HFFc6 (cell line): ENCODE measurements around the gene CDPF1. TPM values are rescaled to one million over a fixed set of nuclear protein-coding genes. Genes with fewer than 3 reads are reported as not detected.

Experiments
- DNase-seq: peaks from one replicate; pipeline ENCODE4 v3.0.0-alpha.2; 2018
- H3K27ac Mint-ChIP-seq: 2 replicates; pipeline ENCODE4 v1.8.0; 2020; ENCODE audit warnings: mild to moderate bottlenecking, mixed read lengths
- H3K27me3 Mint-ChIP-seq: 2 replicates; pipeline ENCODE4 v1.8.0; 2021; ENCODE audit warnings: mild to moderate bottlenecking, moderate library complexity, mixed read lengths; ENCODE audit not compliant: insufficient read depth
- H3K36me3 Mint-ChIP-seq: 2 replicates; pipeline ENCODE4 v1.8.0; 2021; ENCODE audit warnings: low read depth, mixed read lengths
- H3K4me1 Mint-ChIP-seq: 2 replicates; pipeline ENCODE4 v1.8.0; 2020; ENCODE audit warnings: low read depth, mixed read lengths
- H3K4me3 Mint-ChIP-seq: 2 replicates; pipeline ENCODE4 v1.8.0; 2020; ENCODE audit warnings: mild to moderate bottlenecking, moderate library complexity, mixed read lengths
- H3K9me3 Mint-ChIP-seq: 2 replicates; pipeline ENCODE4 v1.8.0; 2020; ENCODE audit warnings: mild to moderate bottlenecking, mixed read lengths
- total RNA-seq, 6 experiments: library from RNA; stranded (reverse); fragmentation: NEBNext Ultra II Directional; extraction: Animal tissue kit (Norgen Biotek cat#: 25700); gene quantifications; 2 replicates in 1 of 6; 3 replicates in 5 of 6; pipeline ENCODE4 v1.2.3, GENCODE V29; 2021
- TF ChIP-seq, protein P1 (sequence below): fragments of 200-600 bp; sonication (generic); IDR thresholded peaks from 2 replicates; pipeline ENCODE4 v1.5.0; 2021; ENCODE audit warnings: antibody characterized with exemption, mild to moderate bottlenecking

CDPF1 gene
- total RNA-seq, 6 experiments from 2014 or later: 6.4 to 9.3 (median 7.6) TPM

DNA sequence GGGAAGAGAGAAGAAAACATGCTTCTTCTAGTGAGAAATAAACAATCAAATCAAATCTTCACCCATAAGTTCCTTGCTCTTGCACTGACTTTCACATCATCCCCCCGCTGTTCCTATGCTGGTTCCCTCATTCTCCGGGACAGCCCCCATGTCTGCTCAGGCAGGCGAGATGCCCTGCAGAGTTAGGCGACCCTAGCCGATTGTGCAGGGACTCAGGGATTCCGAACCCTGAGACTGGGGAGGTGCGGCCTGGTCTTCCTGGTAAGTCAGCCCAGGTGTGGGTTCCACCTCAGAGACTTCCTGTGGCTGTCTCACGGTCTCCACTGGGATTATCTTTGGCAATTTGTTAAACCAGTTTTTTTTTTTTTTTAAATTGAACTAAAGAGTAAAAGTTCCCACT, 24.3 kb upstream of the CDPF1 start:
- no peaks in the 10 kb centered on the region for H3K9me3 Mint-ChIP-seq
- peaks cover 23% of the 10 kb centered on the region for H3K36me3 Mint-ChIP-seq
- H3K27ac Mint-ChIP-seq: no peak overlapping the region
- H3K4me3 Mint-ChIP-seq: no peak overlapping the region
- peaks cover 9% of the 10 kb centered on the region for H3K4me1 Mint-ChIP-seq
- TF ChIP-seq, protein P1, sequence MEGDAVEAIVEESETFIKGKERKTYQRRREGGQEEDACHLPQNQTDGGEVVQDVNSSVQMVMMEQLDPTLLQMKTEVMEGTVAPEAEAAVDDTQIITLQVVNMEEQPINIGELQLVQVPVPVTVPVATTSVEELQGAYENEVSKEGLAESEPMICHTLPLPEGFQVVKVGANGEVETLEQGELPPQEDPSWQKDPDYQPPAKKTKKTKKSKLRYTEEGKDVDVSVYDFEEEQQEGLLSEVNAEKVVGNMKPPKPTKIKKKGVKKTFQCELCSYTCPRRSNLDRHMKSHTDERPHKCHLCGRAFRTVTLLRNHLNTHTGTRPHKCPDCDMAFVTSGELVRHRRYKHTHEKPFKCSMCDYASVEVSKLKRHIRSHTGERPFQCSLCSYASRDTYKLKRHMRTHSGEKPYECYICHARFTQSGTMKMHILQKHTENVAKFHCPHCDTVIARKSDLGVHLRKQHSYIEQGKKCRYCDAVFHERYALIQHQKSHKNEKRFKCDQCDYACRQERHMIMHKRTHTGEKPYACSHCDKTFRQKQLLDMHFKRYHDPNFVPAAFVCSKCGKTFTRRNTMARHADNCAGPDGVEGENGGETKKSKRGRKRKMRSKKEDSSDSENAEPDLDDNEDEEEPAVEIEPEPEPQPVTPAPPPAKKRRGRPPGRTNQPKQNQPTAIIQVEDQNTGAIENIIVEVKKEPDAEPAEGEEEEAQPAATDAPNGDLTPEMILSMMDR: no peak
- no peak for DNase-seq
- peaks cover 2% of the 10 kb centered on the region for H3K27me3 Mint-ChIP-seq

DNA sequence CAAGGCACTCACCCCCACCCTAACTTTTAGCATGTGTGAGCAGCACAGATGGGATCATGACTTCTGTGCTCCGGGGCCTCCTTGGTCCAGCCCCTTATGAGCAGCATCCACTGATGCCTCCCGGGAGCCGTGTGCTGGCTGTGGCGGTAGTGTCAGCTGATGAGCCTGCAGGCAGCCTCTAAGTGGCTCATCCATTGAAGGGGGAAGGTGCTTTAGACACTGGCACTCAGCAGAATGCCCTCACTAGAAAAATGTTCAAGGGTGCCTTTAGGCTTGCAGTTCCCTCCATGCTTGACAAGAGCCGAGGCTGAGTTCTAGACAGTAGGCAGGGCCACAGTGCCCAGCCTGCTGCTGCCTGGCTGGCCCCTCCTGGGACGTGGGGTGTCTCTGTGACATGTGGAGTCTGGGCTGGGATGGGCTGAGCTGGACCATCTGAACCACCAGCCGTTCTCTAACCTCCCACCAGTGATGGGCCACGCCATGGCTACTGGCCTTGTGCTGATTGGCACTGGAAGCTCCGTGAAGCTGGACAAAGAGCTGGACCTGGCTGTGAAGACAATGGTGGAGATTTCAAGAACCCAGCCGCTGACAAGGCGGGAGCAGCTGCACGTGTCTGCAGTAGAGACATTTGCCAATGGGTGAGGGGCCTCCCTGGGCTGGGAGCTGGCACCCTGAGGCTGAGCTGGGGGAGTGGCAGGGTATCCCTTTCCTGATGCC, 23.5 kb upstream of the CDPF1 start:
- TF ChIP-seq, protein P1: no peak
- no peaks in the 10 kb centered on the region for H3K9me3 Mint-ChIP-seq
- H3K4me3 Mint-ChIP-seq: no peak overlapping the region
- H3K27me3 Mint-ChIP-seq: peaks cover 2% of the 10 kb centered on the region
- no peak for DNase-seq
- peaks cover 22% of the 10 kb centered on the region for H3K36me3 Mint-ChIP-seq
- H3K4me1 Mint-ChIP-seq: peaks cover 14% of the 10 kb centered on the region
- no peak overlapping the region for H3K27ac Mint-ChIP-seq

DNA sequence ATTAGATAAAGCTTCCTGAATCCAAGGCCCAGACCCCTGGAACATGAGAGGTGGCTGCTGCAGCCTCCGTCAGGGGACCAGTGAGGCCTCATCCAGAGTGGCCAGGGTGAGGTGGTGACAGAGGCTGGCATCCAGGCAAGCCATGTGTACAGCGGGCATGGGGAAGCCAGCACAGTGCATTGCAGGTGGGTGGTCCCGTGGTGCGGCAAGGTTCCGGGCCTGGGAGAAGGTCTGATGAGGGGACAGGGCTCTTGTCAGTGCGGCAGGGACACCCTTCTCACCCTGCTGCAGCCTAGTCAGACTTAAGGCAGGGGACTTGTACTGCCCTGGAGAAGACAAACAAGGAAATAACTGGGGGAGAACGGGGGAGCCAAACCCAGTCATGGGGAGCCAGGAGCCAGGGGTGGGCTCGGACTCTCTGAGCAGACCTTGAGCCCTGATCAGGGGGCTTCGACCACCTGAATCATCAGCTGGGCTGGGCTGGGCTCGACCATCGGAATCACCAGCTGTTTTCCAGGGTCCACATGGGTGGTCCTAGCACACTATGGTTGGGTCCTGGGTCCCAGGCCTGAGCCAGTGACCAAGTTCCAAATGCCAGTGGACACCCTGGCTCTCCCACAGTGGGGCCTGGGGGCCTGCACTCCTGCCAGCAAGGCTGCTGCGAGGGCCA, 22.8 kb upstream of the CDPF1 start:
- H3K36me3 Mint-ChIP-seq: peaks cover 15% of the 10 kb centered on the region
- no peak overlapping the region for H3K4me3 Mint-ChIP-seq
- no peak for DNase-seq
- H3K4me1 Mint-ChIP-seq: peaks cover 18% of the 10 kb centered on the region
- TF ChIP-seq, protein P1: no peak
- H3K9me3 Mint-ChIP-seq: no peaks in the 10 kb centered on the region
- H3K27me3 Mint-ChIP-seq: peaks cover 2% of the 10 kb centered on the region
- no peak overlapping the region; the same call in 1 of the 2 replicates for H3K27ac Mint-ChIP-seq

DNA sequence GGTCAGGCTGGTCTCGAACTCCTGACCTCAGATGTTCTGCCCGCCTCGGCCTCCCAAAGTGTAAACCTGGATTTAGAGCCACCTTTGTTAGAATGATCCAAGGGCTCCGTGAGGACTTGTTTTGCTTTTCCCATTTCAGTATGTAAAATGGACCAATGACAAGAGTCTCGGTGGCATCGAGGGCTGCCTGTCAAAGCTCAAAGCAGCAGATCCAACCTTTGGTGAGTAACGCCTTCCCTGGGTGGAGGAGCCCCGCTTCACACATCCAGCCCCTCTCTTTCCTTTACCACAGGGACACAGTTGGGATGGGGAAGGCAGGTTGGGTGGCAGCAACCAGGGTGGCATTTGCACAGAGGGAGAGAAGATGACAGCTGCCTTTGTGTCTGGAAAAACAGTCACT, 22.1 kb upstream of the CDPF1 start:
- no peak overlapping the region for H3K27ac Mint-ChIP-seq

DNA sequence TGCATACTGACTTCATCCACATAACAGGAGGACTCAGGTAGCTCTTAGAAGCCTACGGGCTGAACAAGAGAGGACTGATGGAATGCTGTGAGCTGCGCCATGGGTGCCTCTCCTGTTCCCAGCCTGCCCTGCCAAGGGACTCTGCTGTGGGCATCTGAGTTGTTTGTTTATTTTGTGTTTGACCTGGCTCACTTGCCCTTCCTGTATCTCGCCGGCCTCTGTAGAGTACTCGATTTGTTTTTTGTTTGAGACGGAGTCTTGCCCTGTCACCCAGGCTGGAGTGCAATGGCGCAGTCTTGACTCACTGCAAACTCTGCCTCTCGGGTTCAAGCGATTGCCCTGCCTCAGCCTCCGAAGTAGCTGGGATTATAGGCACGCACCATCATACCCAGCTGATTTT, 19.5 kb upstream of the CDPF1 start:
- DNase-seq: no peak
- H3K36me3 Mint-ChIP-seq: peaks cover 11% of the 10 kb centered on the region; the same call in 1 of the 2 replicates

More for the DNA sequence above, 22.1 kb upstream of the CDPF1 start:
- Mint-ChIP-seq H3K9me3 (no peaks in the 10 kb centered on the region), H3K4me1 (peaks cover 23% of the 10 kb centered on the region), H3K27me3 (peaks cover 2% of the 10 kb centered on the region; the same call in 1 of the 2 replicates), H3K36me3 (peaks cover 14% of the 10 kb centered on the region), H3K4me3 (no peak overlapping the region)
- no peak for DNase-seq
- TF ChIP-seq, protein P1: no peak

More for the DNA sequence above, 19.5 kb upstream of the CDPF1 start:
- Mint-ChIP-seq H3K9me3 (peaks cover 15% of the 10 kb centered on the region), H3K4me3 (peak overlapping the region; percentile 67), H3K27ac (no peak overlapping the region; the same call in 1 of the 2 replicates), H3K27me3 (no peaks in the 10 kb centered on the region), H3K4me1 (peaks cover 30% of the 10 kb centered on the region)
- TF ChIP-seq, protein P1: no peak
